Ovary (tissue), 9 donors: ENCODE results near the gene C1QTNF1. TPM values are rescaled to one million over a fixed set of nuclear protein-coding genes. Genes with fewer than 3 reads are reported as not detected.
A peak's percentile ranks its signal among the peaks of the same experiment; 100 is the strongest.

Experiments
- DNase-seq, 5 donors: peaks; one replicate each; pipeline ENCODE4 v3.0.0-alpha.2; 2019 to 2020
- H3K27ac ChIP-seq, 2 donors: fragments of 200-600 bp; one replicate each; pipeline versions ENCODE4 v1.5.1 to v1.8.0; 2019 to 2022
- H3K27me3 ChIP-seq: fragments of 200-600 bp; one replicate; pipeline ENCODE4 v1.8.0; 2022
- H3K36me3 ChIP-seq: fragments of 200-600 bp; sonication (generic); one replicate; pipeline ENCODE4 v1.5.1; 2019
- H3K4me1 ChIP-seq: one replicate; pipeline ENCODE4 v1.8.1; 2013; ENCODE audit warnings: mild to moderate bottlenecking, moderate library complexity; ENCODE audit not compliant: insufficient read depth
- H3K4me3 ChIP-seq: fragments of 200-600 bp; sonication (generic); one replicate; pipeline ENCODE4 v1.5.1; 2017
- H3K9me3 ChIP-seq, 2 donors: fragments of 200-600 bp in 1 of 2; sonication (generic) in 1 of 2; one replicate each; pipeline versions ENCODE4 v1.5.1 to v1.8.1; 2013 to 2019; ENCODE audit warnings: mild to moderate bottlenecking in 1 of 2, moderate library complexity in 1 of 2
- CTCF ChIP-seq, 3 donors: fragments of 450-650 bp in 2 of 3; fragments of 200-600 bp in 1 of 3; IDR thresholded peaks; one replicate each; pipeline versions ENCODE4 v1.5.1 to v1.8.0; 2016 to 2022; ENCODE audit warnings: antibody characterized with exemption in 3 of 3, mild to moderate bottlenecking in 1 of 3
- EP300 ChIP-seq: sonication (generic); formaldehyde crosslinking; IDR thresholded peaks from one replicate; pipeline ENCODE4 v1.6.1; 2017; ENCODE audit warnings: antibody characterized with exemption
- POLR2A ChIP-seq: fragments of 450-650 bp; IDR thresholded peaks from one replicate; pipeline ENCODE4 v1.6.1; 2017; ENCODE audit warnings: antibody characterized with exemption, mild to moderate bottlenecking, moderate library complexity
- WGBS, 3 donors: extraction: QIAGEN DNeasy Blood & Tissue Kit in 1 of 3; methylation state at CpG; one replicate each; pipeline versions ENCODE4 v1.1.5 to v1.1.7; 2013 to 2017; 5-methylcytosine and 5-hydroxymethylcytosine counted together
- intact Hi-C, 4 donors: fragments of 100-400 bp; cut with DNase I; formaldehyde crosslinking; loops; one replicate each; pipeline versions ENCODE4 v1.11.0 to v1.15.1; 2022 to 2023
- polyA plus RNA-seq, 2 donors: library from polyadenylated mRNA; stranded (reverse); fragments of 200-250 nt in 1 of 2; fragments of 350-450 nt in 1 of 2; fragmentation: Illumina TruSeq in 1 of 2; extraction: RNeasy Lipid Tissue Mini Kit (QIAGEN cat#74804) in 1 of 2; gene quantifications; one replicate each; pipeline ENCODE4 v1.2.3, GENCODE V29; 2013 to 2014
- total RNA-seq, 7 donors: library from RNA; depleted of rRNA in 2 of 7; stranded (reverse); fragments of >200 nt in 2 of 7; fragmentation: NEBNext Ultra II Directional in 3 of 7; extraction: Animal tissue kit (Norgen Biotek cat#: 25700) in 3 of 7; gene quantifications; one replicate each; pipeline versions ENCODE4 v1.1.0 to v1.2.4, GENCODE V29; 2016 to 2023
- donor health status: DM: no; HTN: no; CAD: no; lungs with moderate emphysema.
- donor health status: DM: no; HTN: no; CAD: no.
- donor health status: Bipolar disorder and iron deficiency.
- donor health status: DM: yes; HTN: yes; CAD: no.
- donor health status: DM: no; HTN: no; CAD: no.
- donor health status: DM: yes; HTN: yes; CAD: no.

C1QTNF1 gene
- total and polyA plus RNA-seq, 9 donors, result 17.9 to 85.9 (median 53.5) TPM

GRCh38 chr17:79042421-79043190 lies 18.6 kb downstream of the C1QTNF1 start:
- no peaks in the 10 kb centered on the region for H3K36me3 ChIP-seq
- intact Hi-C loops, result loop anchor here in 1 of 4 donors (2.0 kb wide), 1 partner anchor 22 kb away; no protein-coding TSS in a partner anchor
- DNase-seq, result peak; percentile 57 to 83 (median 76)
- TF ChIP-seq EP300 (no peak), POLR2A (no peak), CTCF (IDR thresholded peaks at IDR 0.05) (peak; percentile 54 to 84 (median 74))
- H3K27ac ChIP-seq, result no peak overlapping the region
- no peaks in the 10 kb centered on the region for H3K9me3 ChIP-seq
- WGBS, 3 donors, result 66 to 70% (median 70%) methylated on average over 13 of the region's 13 CpGs
- peaks cover 2% of the 10 kb centered on the region for H3K4me1 ChIP-seq
- no peak overlapping the region for H3K4me3 ChIP-seq
- no peaks in the 10 kb centered on the region for H3K27me3 ChIP-seq

GRCh38 chr17:79043191-79043930 lies 19.4 kb downstream of the C1QTNF1 start:
- no peaks in the 10 kb centered on the region for H3K27me3 ChIP-seq
- no peaks in the 10 kb centered on the region for H3K9me3 ChIP-seq
- peaks cover 2% of the 10 kb centered on the region for H3K4me1 ChIP-seq
- WGBS, 3 donors, result 76 to 88% (median 82%) methylated on average over 10 of the region's 10 CpGs
- H3K36me3 ChIP-seq, result no peaks in the 10 kb centered on the region
- peak in 1 of 5 donors; percentile 8 for DNase-seq
- intact Hi-C loops, result loop anchor here in 1 of 4 donors (2.0 kb wide), 1 partner anchor 23 kb away; no protein-coding TSS in a partner anchor
- TF ChIP-seq POLR2A, result no peak
- TF ChIP-seq EP300, result no peak
- no peak for TF ChIP-seq CTCF (IDR thresholded peaks at IDR 0.05)
- H3K27ac ChIP-seq, result no peak overlapping the region
- H3K4me3 ChIP-seq, result no peak overlapping the region

- no peaks in the 10 kb centered on the region for H3K9me3 ChIP-seq
- TF ChIP-seq POLR2A, result no peak
- TF ChIP-seq CTCF (IDR thresholded peaks at IDR 0.05), result no peak
- no peaks in the 10 kb centered on the region for H3K36me3 ChIP-seq
- no peak overlapping the region for H3K4me3 ChIP-seq
- H3K27ac ChIP-seq, result no peak overlapping the region
- intact Hi-C loops, result loop anchor here in 1 of 4 donors (2.0 kb wide), 1 partner anchor 23 kb away; no protein-coding TSS in a partner anchor
- H3K27me3 ChIP-seq, result no peaks in the 10 kb centered on the region
- WGBS, 3 donors, result 52 to 71% (median 64%) methylated on average over 12 of the region's 12 CpGs
- peaks cover 2% of the 10 kb centered on the region for H3K4me1 ChIP-seq
- DNase-seq, result peak in 1 of 5 donors; percentile 36
These were observed 20.0 kb downstream of the C1QTNF1 start for GRCh38 chr17:79043931-79044320.

- 86 to 93% (median 90%) methylated on average over 11 of the region's 11 CpGs for WGBS, 3 donors
- H3K27ac ChIP-seq, result no peak overlapping the region
- no peaks in the 10 kb centered on the region for H3K27me3 ChIP-seq
- peaks cover 2% of the 10 kb centered on the region for H3K4me1 ChIP-seq
- intact Hi-C loops, result no loop called here
- H3K36me3 ChIP-seq, result no peaks in the 10 kb centered on the region
- TF ChIP-seq POLR2A (no peak), EP300 (no peak), CTCF (IDR thresholded peaks at IDR 0.05) (no peak)
- DNase-seq, result peak in 1 of 5 donors; percentile 17
- H3K4me3 ChIP-seq, result no peak overlapping the region
- no peaks in the 10 kb centered on the region for H3K9me3 ChIP-seq
These were observed 20.5 kb downstream of the C1QTNF1 start for GRCh38 chr17:79044462-79044861.
